Hematopoietic multipotent progenitor cell treated with erythropoietin and hydrocortisone succinate and interleukin-3 and kit ligand, for 8 days (in vitro differentiated cells): Measurements from ENCODE around the gene CELSR1.
"Not testable (repeated sequence)": the region's sequence is repeated elsewhere in the genome, so short reads cannot be mapped to it uniquely, and the experiment has no call there.

Experiments
- DNase-seq: peaks from one replicate; pipeline ENCODE4 v3.0.0-alpha.2; 2015

The CELSR1 gene

GRCh38 chr22:46415776-46416519 lies 121.5 kb downstream of the CELSR1 start:
- no peak for DNase-seq

- no peak for DNase-seq
Measured at GRCh38 chr22:46414704-46415103, 122.7 kb downstream of the CELSR1 start.

- no peak for DNase-seq
Measured at GRCh38 chr22:46413725-46414379, 123.6 kb downstream of the CELSR1 start.

GRCh38 chr22:46411347-46411746 lies 126.1 kb downstream of the CELSR1 start:
- no peak for DNase-seq

- no peak for DNase-seq
Measured at GRCh38 chr22:46410291-46410808, 127.1 kb downstream of the CELSR1 start.

- no peak for DNase-seq
Measured at GRCh38 chr22:46409631-46410210, 127.7 kb downstream of the CELSR1 start.

GRCh38 chr22:46408568-46409506 lies 128.6 kb downstream of the CELSR1 start:
- no peak for DNase-seq

GRCh38 chr22:46407748-46408147 lies 129.7 kb downstream of the CELSR1 start:
- DNase-seq, result no peak

GRCh38 chr22:46406791-46407190 lies 130.6 kb downstream of the CELSR1 start:
- DNase-seq, result no peak

- DNase-seq, result no peak
Measured at GRCh38 chr22:46406349-46406748, 131.1 kb downstream of the CELSR1 start.

GRCh38 chr22:46405901-46406300 lies 131.5 kb downstream of the CELSR1 start:
- DNase-seq, result no peak

- not testable (repeated sequence) for DNase-seq
Measured at GRCh38 chr22:46403880-46404279, 133.5 kb downstream of the CELSR1 start.

GRCh38 chr22:46402505-46402904 lies 134.9 kb downstream of the CELSR1 start:
- DNase-seq, result no peak

- DNase-seq, result no peak
Measured at GRCh38 chr22:46401370-46401769, 136.1 kb downstream of the CELSR1 start.

- no peak for DNase-seq
Measured at GRCh38 chr22:46399251-46400024, 138.0 kb downstream of the CELSR1 start.

- DNase-seq, result no peak
Measured at GRCh38 chr22:46397951-46398350, 139.5 kb downstream of the CELSR1 start.

- DNase-seq, result no peak
Measured at GRCh38 chr22:46397514-46397913, 139.9 kb downstream of the CELSR1 start.

GRCh38 chr22:46397049-46397448 lies 140.4 kb downstream of the CELSR1 start:
- DNase-seq, result not testable (repeated sequence)

GRCh38 chr22:46395145-46395544 lies 142.3 kb downstream of the CELSR1 start:
- no peak for DNase-seq

- no peak for DNase-seq
Measured at GRCh38 chr22:46394622-46395021, 142.8 kb downstream of the CELSR1 start.

- no peak for DNase-seq
Measured at GRCh38 chr22:46393873-46394272, 143.5 kb downstream of the CELSR1 start.
